D341Med (cell line): ENCODE results near the gene AFF3.

Experiments used
- DNase-seq: peaks from one replicate; pipeline ENCODE4 v3.0.0; 2012; ENCODE audit warnings: low spot score

AFF3 gene

DNA sequence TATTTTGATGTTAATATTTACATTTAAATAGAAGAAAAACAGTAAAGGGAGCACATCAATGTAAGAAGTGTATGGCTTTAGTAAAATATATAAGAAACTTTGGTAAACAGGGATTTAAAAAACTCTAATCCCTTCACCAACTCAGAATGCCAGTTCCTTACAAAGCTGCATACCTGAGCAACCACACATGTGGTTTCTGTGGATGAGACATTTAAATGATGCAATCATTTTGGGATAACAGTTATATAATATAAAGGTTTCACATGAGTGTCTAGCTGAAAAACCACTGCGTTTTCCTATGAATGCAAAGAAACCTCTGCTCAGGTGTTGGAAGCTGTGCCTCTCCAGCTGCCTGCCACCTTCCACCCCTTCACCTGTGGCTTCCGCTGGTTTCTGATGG, 443.5 kb downstream of the AFF3 start:
- no peak for DNase-seq

DNA sequence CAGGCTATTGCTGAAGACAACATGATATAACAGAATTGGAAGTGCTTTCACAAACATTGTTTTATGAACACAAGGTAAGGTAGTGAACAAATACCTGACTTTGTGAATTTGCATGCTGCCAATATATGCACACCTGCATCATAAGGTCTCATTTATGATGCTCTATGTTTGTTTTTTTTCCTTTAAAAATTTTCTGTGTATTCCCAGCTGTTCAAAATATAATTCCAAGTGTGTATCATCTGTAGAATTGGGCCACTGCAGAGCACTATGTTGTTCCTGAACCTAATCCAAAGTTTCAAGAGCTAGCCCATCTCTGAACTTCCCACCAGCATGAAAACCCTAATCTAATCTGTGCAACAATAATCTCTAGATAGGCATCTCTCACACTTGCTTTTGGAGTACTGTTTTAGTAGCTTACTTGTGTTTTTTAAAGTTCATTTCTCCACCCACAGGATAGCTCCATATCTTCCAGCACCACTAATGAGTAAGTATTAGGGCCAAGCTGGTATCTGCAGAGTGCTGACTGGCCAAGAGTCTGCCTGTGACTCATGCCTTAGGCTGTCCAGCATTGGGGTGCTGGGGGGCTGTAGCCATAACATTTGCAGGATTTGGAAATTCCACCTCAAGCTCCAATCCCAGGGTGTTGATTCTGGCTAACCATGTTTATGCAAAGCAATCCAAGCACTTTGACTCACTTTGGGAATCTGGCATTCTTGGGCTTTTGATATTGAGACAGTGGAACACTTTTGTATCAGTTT, 444.4 kb downstream of the AFF3 start:
- DNase-seq = no peak

DNA sequence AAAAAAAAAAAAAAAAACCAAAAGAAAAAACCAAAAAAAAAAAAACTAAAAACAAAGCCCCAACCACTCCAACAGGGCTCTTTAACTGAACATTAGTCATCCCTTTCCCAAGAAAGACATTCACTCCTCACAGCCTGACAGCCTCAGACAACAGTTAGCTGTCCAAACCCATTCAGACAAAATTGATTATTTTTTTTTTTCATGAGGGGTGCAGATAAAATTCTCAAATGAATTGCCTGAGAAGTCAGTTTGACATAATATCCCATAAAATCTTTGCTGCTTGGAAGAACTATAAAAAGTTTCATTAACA, 446.5 kb downstream of the AFF3 start:
- no peak for DNase-seq

DNA sequence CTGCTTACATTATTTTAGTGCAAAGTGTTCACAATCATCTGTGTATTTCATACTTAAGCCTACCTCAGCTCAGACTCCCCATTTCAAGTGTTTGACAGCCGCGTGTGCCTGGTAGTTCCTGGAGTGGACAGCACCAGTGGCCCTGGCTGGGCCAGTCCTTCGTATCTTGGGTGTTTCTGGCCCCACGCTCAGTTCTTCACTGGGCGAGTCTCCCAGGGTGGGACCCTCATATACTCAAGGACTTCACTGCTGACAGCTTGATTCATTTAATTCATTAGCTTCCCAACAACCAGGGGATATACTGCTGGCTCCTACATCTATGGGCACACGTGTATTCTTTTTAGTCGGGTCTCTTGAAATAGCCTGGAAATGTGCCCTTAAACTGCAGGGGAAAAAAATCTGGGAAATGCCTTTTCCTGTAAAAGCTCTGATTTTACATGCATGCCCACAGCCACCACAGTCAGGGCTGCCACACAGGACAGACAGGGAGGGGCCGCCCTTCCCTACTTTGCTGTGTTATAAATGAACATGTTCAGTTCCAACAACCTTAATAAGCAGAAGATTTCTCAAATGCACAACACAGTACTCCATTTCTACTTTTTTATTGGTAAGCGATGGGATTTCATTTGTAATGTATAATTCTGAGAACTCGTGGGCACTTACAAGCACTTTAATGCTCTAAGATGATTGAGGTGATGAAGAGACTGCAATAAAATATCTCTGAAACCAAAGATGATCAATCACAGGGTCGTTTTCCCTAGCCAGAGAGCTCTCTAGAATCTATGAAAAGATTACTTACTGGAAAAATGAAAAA, 447.1 kb downstream of the AFF3 start:
- no peak for DNase-seq

DNA sequence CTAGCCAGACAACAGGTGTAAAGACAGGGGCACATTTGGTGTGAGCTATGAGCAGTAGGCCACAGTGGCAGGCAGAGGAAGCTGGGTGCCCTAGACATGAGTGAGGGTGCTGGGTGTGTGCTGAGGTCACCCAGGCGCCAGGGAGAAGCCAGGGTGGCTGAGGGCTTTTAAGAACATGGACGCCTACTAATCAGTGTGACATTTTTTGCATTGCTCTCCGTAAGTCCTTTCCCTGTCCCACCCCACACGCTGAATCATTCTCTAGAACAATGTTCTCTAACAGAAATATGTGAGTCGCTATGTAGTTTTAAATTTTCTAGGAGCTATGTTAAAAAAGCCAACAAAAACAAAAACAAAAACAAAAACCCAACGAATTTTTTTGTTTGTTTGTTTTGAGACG, 448.1 kb downstream of the AFF3 start:
- DNase-seq = no peak

DNA sequence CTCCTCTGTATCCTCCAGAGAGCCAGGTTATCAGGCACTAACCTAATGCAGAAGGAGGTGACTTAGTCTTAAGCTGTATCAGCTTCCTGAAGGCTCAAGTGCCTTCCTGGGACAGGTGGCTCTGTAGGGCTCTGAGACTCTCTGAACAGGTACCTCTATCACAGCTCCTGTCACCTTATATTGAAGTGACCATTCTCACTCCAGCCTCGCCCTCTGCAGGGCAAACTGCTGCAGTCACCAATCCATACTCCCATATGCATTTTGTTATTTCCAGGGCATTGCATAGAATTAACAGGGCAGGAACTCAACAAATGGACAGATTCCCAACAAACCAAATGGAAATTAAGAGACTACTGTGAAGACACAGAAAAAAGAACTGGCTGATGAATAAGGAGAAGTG, 449.6 kb downstream of the AFF3 start:
- DNase-seq = no peak

DNA sequence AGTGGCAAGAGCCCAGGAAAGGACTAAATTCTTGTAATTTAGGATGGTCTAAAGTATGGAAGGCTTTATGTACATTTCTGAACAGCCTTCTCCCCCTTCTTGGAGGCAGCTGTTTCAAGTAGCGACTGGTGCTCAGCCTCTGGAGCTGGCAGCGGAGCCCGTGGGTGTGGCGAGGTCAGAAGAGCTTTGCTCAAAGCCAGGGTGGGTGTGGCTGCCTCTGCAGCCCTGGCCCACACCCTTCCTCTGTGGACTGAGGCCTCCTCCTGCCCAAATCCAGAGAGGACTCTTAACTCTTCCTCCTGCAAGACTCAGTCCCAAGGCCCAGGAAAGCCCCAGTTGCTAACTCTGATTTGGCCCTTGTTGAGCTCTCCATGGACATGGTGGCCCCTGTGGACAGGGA, 450.5 kb downstream of the AFF3 start:
- no peak for DNase-seq

DNA sequence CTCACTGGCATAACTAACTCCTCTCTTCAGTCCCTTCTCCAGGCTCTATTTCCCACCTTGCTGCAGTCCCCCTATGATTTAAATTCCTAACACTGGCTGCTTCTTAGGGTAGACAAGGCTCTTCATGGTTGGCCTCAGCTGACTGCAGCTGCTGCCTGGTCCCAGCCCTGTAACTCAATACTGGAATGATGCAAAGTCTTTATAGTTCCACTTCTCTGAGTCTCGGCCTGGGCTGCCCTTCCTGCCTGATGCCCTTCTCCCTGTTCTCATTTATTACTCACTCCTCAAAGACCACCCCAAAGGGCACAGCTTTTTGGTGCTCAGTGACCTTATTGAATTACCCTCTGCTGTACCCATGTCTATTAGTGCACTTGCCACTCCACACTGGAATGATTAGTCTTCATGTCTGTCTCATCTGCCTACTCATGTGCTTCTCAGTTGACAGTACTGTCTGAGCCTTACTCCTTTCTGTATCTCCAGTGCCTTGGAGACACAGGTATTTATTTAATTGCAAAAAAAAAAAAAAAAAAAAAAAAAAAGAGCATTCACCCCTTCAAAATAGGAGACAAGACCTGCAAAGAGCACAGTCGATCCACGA, 453.1 kb downstream of the AFF3 start:
- DNase-seq = no peak

DNA sequence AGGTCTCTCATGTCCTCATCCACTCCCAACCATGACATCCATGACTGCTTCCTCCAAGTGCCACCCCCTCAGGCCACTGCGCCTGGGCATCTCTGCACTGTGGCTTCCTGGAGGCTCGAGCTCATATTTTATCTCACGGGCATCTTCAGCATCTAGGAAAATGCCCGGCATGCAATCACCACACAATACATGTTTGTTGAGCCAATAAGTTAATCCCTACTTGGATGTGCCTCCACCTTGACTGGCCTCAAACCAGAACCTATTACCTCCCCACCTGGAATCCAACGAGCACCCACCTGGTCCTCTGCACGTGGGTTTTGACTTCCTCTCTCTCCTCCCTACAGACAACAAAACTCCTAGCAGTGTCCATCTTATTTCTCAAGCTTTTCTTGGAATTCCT, 453.7 kb downstream of the AFF3 start:
- no peak for DNase-seq

DNA sequence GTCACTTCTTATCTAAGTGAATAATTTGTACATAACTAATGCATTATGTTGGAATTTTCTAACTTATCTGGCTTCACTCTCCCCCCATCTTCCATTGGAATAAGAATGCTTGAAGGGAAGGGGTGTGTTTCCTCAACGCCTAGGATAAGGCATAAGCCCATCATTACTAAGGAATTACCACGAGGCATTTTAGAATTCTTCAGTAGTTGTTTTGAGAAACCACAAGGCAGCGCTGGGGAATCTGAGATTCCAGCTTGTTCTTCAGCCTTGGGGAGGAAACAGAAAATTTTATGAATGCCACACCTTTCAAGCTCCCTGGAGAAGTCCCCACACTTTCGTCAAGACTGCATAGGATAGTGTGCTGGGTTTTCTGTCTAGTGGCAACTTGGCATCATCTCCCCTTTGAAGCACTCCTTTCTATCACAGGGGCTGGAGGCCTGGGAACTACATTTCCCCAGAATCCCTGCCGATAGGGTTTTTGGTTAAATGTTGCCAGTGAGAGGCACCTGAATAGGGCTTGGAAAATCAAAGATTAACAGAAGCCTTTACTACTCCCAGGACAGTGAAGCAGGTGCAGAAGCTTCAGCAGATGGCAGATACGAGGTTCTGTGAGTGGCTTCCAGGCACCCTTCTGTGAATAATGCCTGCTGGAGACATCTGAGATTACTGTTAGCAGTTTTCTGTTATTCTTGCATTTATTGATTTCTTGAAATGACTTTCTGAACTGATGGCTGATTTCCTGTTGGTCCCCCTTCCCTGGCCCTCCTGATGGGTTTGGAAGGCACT, 459.9 kb downstream of the AFF3 start:
- DNase-seq = no peak

DNA sequence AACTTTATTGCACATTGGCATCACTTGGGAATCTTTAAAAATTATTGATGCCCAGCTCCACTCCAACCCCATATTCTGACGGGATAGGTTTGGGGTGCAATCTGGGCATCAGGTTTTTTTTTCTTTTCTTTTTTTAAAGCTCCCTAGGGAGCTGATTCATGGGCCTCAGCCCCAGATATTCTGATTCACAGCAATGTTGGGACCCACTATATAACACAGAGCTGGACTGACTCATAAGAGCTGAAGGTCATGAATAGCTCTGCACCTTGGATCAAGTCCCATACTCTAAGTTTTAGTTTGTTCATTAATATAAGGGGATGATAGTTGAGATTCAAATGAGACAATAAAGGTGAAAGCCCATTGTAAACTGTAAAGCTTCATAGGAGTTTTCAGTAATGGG, 461.4 kb downstream of the AFF3 start:
- no peak for DNase-seq

DNA sequence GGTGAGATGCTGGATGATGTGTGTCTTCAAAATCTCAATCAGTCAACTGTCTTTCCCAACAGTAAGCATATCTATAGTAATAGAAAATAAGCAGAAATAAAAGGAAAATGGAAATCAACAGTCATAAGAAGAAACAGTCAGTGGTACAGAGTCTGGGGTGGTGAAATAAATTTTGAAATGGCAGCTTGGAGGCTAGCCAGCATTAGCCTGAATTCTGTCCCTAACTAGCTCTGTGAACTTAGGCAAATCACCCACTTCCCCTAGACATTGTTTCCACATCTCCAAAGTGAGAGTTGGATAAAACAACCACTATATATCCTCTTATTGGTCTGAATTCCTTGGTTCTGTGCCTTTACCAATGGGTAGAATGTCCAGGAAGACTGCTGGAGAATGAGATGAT, 462.9 kb downstream of the AFF3 start:
- DNase-seq = no peak

DNA sequence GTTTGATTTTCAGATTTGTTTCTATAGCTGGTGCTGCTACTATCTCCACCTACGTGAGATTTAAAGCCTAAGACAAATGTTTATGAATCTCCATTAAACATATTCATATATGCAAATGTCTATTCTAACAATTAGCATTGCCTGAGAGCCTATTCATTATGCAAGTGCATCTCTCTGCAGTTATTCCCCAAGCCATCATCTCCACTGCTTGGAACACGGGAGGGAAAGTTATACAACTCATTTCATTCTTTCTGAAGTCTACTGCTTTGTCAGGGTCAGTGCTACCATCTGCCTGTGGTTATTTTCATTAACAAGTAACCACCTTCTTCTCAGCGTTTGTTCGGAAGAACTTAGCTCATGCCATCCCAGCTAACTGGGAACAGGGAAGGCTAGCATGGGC, 463.8 kb downstream of the AFF3 start:
- DNase-seq = no peak

DNA sequence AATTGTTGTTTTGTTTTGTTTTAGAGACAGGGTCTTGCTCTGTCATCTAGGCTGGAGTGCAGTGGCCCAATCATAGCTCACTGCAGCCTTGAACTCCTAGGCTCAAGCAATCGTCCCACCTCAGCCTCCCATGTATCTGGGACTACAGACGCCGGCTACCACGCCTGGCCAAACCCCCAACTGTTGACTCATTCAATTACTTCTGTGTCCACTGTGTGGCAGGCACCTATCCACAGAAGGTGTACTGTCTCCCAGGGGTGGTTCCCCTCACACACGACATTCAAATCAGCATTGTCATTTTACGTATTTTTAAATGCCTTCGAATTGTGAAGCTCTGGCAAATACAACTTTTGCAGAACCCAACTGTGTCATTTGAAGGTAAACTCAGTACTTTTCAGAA, 464.6 kb downstream of the AFF3 start:
- DNase-seq = no peak

DNA sequence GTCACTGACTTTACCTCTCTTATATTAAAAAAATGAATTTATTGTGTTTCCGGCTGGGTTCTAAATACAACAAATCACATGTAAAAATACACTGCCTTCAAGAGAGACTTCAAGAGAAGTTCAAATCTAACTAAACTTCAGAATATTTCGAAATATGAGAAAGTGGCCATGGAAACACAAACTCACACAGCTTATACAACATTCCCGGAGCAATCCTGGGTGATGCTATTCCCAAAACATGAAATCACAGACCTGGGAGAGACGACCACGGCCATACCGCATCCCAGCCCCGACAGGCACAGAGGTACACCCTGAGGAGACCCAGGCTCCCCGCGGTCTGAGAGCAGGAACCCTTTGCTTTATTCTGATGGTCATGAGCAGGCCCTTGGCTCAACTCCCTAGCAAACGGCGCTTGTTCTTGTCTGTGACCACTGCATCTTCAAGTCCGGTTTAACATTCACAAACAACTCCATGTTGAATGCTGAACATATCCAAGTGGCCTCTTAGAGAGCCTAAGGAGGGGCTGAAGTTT, 467.2 kb downstream of the AFF3 start:
- DNase-seq = no peak

DNA sequence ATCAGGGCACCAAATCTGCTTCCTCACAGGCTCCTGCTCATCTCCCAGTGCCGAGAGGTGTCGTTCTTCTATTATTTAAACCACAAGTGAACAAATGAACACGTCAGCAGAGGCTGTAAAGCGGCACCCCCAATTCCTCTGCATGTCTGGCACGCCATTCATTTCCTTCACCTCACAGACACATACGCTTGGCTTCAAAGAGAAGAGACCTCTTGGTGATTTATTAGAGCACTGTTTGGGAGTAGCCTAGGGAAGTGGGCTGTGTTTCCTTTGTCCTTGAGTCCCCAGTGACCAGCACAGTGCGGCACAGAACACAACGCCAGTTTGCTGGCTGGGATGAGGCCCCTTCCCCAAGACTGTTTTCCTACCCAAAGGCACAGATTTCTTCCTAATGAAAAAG, 468.3 kb downstream of the AFF3 start:
- no peak for DNase-seq

DNA sequence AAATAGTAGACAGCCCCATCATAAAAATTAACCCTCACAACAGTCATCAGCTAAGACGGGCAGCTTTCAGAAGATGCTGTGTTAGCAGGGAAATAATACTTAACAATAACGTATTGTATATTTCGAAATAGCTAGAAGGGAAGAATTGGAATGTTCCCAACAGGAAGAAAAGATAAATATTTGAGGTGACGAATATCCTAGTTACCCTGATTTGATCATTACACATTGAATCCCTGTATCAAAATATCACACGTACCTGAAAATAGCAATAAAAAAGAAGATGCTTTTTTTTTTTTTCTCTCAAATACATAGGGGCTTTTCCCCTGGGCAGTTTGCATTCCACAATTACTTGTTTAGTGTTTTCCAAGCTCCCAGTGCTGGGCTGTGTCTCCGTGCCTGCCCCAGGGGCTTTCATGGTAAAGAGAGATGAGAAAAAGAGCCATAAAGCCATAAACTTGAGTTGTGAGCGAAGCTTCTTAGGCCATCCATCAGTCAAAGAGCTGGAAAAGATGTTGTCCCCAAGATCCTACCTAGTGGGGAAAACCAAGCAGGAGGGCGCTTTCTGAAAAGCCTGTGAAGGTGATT, 469.5 kb downstream of the AFF3 start:
- no peak for DNase-seq

DNA sequence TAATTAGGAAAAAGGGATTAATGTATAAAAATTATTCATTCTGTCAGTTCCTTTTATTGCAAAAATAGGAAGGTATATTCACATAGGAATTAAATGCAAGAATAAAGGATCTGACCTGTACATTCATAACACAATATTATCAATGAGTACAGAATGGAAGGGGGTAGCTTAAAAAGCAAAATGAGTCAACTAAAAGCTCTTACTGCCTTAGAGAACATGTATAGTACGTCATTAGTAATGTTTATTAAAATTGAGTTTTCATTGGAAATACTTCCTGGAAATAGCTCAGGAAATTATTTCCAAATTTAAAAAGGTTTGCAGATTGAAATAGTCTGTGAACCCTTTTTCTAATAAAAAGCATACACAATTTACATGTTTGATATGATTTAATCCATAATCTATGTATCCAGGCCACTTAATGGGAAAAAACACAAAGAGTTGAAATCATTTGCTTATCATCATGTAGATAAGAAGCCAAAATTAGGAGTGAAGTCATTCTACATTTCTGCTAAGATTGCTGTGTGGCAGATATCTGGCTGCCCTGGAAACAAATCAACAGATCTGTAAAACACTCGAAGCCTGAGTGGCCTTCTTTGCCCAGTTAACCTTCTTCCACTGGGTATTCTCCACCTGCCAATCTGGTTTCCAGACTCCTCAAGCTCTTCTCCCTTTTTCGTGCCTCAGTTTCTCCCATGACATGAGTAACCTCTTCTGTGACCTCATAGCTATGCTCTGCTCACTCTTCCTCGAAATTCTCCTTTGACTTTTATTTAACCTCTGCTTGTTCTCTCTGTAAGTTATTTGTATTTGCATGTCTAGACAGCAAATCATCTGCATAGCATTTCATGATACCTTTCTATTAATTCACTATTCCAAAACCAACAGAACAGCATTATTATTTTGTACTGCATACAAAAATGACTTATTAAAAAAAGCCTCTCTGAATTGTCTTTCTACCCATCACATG, 471.3 kb downstream of the AFF3 start:
- no peak for DNase-seq

DNA sequence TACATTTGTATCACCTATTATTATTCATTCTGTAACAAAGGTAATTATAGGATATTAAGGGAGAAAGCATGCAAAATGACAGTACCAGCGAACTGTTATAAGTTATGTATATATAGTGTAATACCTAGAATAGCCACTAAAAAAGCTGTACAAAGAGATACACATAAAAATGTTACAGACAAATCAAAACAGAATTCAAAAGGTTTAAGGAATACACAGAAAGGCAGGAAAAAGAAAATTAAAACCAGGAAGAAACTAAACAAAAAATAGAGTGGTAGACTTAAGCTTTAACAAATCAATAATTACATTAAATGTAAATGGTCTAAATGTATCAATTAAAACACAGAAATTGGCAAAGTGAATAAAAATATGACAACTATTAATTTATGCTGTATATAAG, 476.1 kb downstream of the AFF3 start:
- no peak for DNase-seq

DNA sequence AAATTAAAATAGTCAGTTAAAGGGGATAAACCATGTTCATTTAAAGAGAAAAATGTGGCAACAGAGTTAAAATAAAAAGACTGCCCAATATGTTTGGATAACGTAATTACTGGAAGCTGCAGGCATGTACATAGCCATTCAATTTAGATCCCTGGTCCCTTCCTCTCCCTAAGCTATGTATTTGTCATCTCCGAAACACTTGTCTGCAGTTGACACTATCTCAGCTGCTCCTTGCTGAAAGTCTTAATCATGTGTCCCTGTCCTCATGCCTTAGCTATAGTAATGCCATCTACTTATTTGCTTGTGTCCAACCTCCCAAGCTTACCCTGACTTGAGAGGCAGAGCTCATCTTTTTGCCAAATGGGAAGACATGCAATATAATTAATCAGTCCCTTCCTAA, 478.7 kb downstream of the AFF3 start:
- no peak for DNase-seq
